Caco-2 (cell line): ENCODE data around the gene DYRK2. TPM values are rescaled to one million over a fixed set of nuclear protein-coding genes. Genes with fewer than 3 reads are reported as not detected.

Experiments
- BruUV-seq: library from RNA; stranded (reverse); fragments of 400-500 nt; replicated peaks from 2 replicates; lab custom pipeline; 2021; lab: Mats Ljungman, UMichigan
- CTCF ChIA-PET: fragments of 300-600 bp; sonication (Branson Sonifier 250); formaldehyde crosslinking; loops from one replicate; lab custom pipeline; 2022; ENCODE audit warnings: antibody characterized with exemption; lab: Charles Lee
- POLR2A ChIA-PET: fragments of 300-600 bp; sonication (Branson Sonifier 250); formaldehyde crosslinking; loops from one replicate; lab custom pipeline; 2022; ENCODE audit warnings: antibody characterized with exemption; lab: Charles Lee
- DNase-seq, 2 experiments: peaks; one replicate each; pipeline versions ENCODE4 v3.0.0 to v3.0.0-alpha.2; 2020 to 2022
- H3K27me3 ChIP-seq: replicated peaks from 2 replicates; pipeline ENCODE4 v1.6.0; 2011; ENCODE audit warnings: low read length; ENCODE audit not compliant: control insufficient read depth, insufficient read depth
- H3K36me3 ChIP-seq: 2 replicates; pipeline ENCODE4 v1.5.1; 2011; ENCODE audit warnings: low read length; ENCODE audit not compliant: control insufficient read depth, insufficient read depth
- H3K4me1 ChIP-seq: fragments of 250-450 bp; sonication (Bioruptor Pico); 2 replicates; pipeline ENCODE4 v1.5.1; 2020; ENCODE audit warnings: mild to moderate bottlenecking
- H3K4me3 ChIP-seq: 2 replicates; pipeline ENCODE4 v1.5.1; 2011; ENCODE audit warnings: low read depth, mild to moderate bottlenecking, control low read depth, low read length
- H3K9me3 ChIP-seq: fragments of 250-450 bp; sonication (Bioruptor Pico); 2 replicates; pipeline ENCODE4 v1.5.1; 2020; ENCODE audit warnings: mild to moderate bottlenecking, moderate library complexity
- H3K27ac Mint-ChIP-seq: one replicate; pipeline ENCODE4 v1.8.0; 2022; ENCODE audit warnings: mixed read lengths; ENCODE audit not compliant: unreplicated experiment
- H3K27me3 Mint-ChIP-seq: one replicate; pipeline ENCODE4 v1.8.0; 2022; ENCODE audit warnings: mixed read lengths; ENCODE audit not compliant: insufficient read depth, unreplicated experiment
- H3K36me3 Mint-ChIP-seq: one replicate; pipeline ENCODE4 v1.8.0; 2022; ENCODE audit warnings: mild to moderate bottlenecking, mixed read lengths; ENCODE audit not compliant: insufficient read depth, unreplicated experiment
- H3K4me1 Mint-ChIP-seq: one replicate; pipeline ENCODE4 v1.8.0; 2022; ENCODE audit warnings: low read depth, mixed read lengths; ENCODE audit not compliant: unreplicated experiment
- H3K4me3 Mint-ChIP-seq: one replicate; pipeline ENCODE4 v1.8.0; 2022; ENCODE audit warnings: mild to moderate bottlenecking, moderate library complexity, mixed read lengths; ENCODE audit not compliant: unreplicated experiment
- H3K9me3 Mint-ChIP-seq: one replicate; pipeline ENCODE4 v1.8.0; 2022; ENCODE audit warnings: mixed read lengths; ENCODE audit not compliant: unreplicated experiment
- CTCF ChIP-seq, 2 experiments: fragments of 200-600 bp in 1 of 2; IDR thresholded peaks; 1 replicate in 1 of 2; 2 replicates in 1 of 2; pipeline versions ENCODE4 v1.5.1 to v1.8.0; 2011 to 2022; ENCODE audit warnings: antibody characterized with exemption in 1 of 2, control low read depth in 1 of 2, inconsistent platforms in 1 of 2, low read depth in 1 of 2, low read length in 1 of 2, mild to moderate bottlenecking in 1 of 2, moderate library complexity in 1 of 2; ENCODE audit not compliant: insufficient read depth in 1 of 2, severe bottlenecking in 1 of 2, unreplicated experiment in 1 of 2
- intact Hi-C: fragments of 100-400 bp; cut with micrococcal nuclease; formaldehyde crosslinking; loops from one replicate; pipeline ENCODE4 v1.10.0; 2022; ENCODE audit not compliant: unreplicated experiment
- total RNA-seq: library from RNA; stranded (reverse); gene quantifications from 2 replicates; pipeline ENCODE4 v1.2.3, GENCODE V29; 2022

Gene DYRK2
- total RNA-seq, 1 experiment from 2014 or later = 24.6 TPM

GRCh38 chr12:67626156-67626555, 22.4 kb upstream of the DYRK2 start:
- no peaks in the 10 kb centered on the region for H3K4me1 Mint-ChIP-seq
- no peaks in the 10 kb centered on the region for H3K36me3 ChIP-seq
- no peak overlapping the region for H3K4me3 ChIP-seq
- no TSS peak for BruUV-seq
- ChIA-PET CTCF (no interaction called here), POLR2A (no interaction called here)
- no peaks in the 10 kb centered on the region for H3K36me3 Mint-ChIP-seq
- no peaks in the 10 kb centered on the region for H3K9me3 ChIP-seq
- H3K4me3 Mint-ChIP-seq = no peak overlapping the region
- H3K4me1 ChIP-seq = no peaks in the 10 kb centered on the region
- DNase-seq = no peak
- no peaks in the 10 kb centered on the region for H3K9me3 Mint-ChIP-seq
- peaks cover 6% of the 10 kb centered on the region for H3K27me3 Mint-ChIP-seq
- intact Hi-C loops = no loop called here
- no peak overlapping the region for H3K27ac Mint-ChIP-seq
- no peak for TF ChIP-seq CTCF (IDR thresholded peaks at IDR 0.05; ENCODE audit: insufficient read depth in 1 of 2, low read depth in 1 of 2, low read length in 1 of 2, severe bottlenecking in 1 of 2, unreplicated experiment in 1 of 2)
- H3K27me3 ChIP-seq = no peaks in the 10 kb centered on the region

- H3K4me1 ChIP-seq = no peaks in the 10 kb centered on the region
- Mint-ChIP-seq H3K4me3 (no peak overlapping the region), H3K9me3 (no peaks in the 10 kb centered on the region), H3K4me1 (no peaks in the 10 kb centered on the region), H3K27me3 (peaks cover 9% of the 10 kb centered on the region), H3K27ac (no peak overlapping the region), H3K36me3 (no peaks in the 10 kb centered on the region)
- DNase-seq = no peak
- no peaks in the 10 kb centered on the region for H3K27me3 ChIP-seq
- ChIA-PET POLR2A (no interaction called here), CTCF (no interaction called here)
- H3K9me3 ChIP-seq = no peaks in the 10 kb centered on the region
- TF ChIP-seq CTCF (IDR thresholded peaks at IDR 0.05; ENCODE audit: insufficient read depth in 1 of 2, low read depth in 1 of 2, low read length in 1 of 2, severe bottlenecking in 1 of 2, unreplicated experiment in 1 of 2) = no peak
- no peaks in the 10 kb centered on the region for H3K36me3 ChIP-seq
- no TSS peak for BruUV-seq
- intact Hi-C loops = no loop called here
- no peak overlapping the region for H3K4me3 ChIP-seq
Measured at GRCh38 chr12:67630373-67631088, 18.0 kb upstream of the DYRK2 start.

GRCh38 chr12:67632005-67632404, 16.5 kb upstream of the DYRK2 start:
- no peak for TF ChIP-seq CTCF (IDR thresholded peaks at IDR 0.05; ENCODE audit: insufficient read depth in 1 of 2, low read depth in 1 of 2, low read length in 1 of 2, severe bottlenecking in 1 of 2, unreplicated experiment in 1 of 2)
- Histone ChIP-seq H3K4me3 (no peak overlapping the region), H3K36me3 (no peaks in the 10 kb centered on the region), H3K9me3 (no peaks in the 10 kb centered on the region), H3K27me3 (no peaks in the 10 kb centered on the region), H3K4me1 (no peaks in the 10 kb centered on the region)
- H3K9me3 Mint-ChIP-seq = no peaks in the 10 kb centered on the region
- CTCF ChIA-PET = no interaction called here
- no peak overlapping the region for H3K4me3 Mint-ChIP-seq
- POLR2A ChIA-PET = no interaction called here
- H3K4me1 Mint-ChIP-seq = no peaks in the 10 kb centered on the region
- H3K27ac Mint-ChIP-seq = no peak overlapping the region
- no TSS peak for BruUV-seq
- H3K36me3 Mint-ChIP-seq = no peaks in the 10 kb centered on the region
- intact Hi-C loops = no loop called here
- peaks cover 9% of the 10 kb centered on the region for H3K27me3 Mint-ChIP-seq
- DNase-seq = no peak
